HS-5 (cell line): ENCODE data around the gene CES2.
A peak's percentile ranks its signal among the peaks of the same experiment; 100 is the strongest.
"Not testable (repeated sequence)": the region's sequence is repeated elsewhere in the genome, so short reads cannot be mapped to it uniquely, and the experiment has no call there.

ENCODE experiments used
- DNase-seq: peaks from one replicate; pipeline ENCODE4 v3.0.0-alpha.2; 2012; ENCODE audit warnings: low read depth

CES2 gene

DNA sequence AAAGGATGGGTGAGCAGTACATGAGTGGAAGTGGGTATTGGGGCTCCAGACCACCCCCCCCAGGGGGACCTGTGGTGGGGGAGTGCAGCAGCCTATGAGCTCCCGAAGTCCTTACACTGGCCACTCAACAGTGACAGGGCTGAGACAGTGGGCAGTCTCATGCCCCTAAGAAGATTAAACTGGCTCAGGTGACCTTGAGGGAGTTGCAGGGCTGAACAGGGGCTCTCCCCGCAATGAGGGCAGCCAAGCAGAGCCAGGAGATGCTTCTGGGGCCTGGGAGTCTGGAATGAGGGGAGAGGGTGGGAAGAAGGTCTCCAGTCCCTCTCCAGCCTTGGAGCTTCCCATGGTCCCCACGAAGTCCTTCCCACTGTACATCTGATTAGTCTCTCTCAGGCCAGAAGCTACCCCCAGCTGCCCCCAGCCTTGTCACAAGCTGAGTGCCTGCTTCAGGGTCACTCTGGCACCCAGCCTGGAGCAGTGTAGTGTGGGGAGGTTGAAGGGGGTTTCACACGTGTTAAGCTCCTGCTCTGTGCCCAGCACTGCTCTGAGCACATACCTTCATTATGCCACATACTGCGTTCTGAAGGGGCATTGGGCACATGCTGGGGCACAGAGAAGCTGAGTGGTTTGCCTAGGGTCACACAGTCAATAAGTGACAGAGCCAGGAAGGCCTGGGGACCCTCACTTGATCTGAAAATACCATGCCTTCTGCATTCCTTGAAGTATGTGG lies 15.6 kb upstream of the CES2 start:
- DNase-seq, result no peak

DNA sequence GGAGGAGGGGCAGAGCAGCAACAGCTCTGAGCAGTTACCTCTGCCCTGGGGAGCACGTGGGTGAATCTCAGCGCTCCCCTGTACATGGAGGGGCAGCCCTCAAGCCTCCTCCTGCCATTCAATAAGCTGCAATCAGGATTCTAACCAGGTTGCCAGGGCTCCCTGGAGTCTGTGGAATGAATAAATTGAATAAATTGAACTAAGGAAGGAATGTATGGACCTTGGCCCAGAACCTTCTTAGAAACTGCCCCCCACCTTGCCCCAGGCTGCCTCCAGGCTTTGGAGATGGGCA lies 15.1 kb upstream of the CES2 start:
- DNase-seq, result no peak

DNA sequence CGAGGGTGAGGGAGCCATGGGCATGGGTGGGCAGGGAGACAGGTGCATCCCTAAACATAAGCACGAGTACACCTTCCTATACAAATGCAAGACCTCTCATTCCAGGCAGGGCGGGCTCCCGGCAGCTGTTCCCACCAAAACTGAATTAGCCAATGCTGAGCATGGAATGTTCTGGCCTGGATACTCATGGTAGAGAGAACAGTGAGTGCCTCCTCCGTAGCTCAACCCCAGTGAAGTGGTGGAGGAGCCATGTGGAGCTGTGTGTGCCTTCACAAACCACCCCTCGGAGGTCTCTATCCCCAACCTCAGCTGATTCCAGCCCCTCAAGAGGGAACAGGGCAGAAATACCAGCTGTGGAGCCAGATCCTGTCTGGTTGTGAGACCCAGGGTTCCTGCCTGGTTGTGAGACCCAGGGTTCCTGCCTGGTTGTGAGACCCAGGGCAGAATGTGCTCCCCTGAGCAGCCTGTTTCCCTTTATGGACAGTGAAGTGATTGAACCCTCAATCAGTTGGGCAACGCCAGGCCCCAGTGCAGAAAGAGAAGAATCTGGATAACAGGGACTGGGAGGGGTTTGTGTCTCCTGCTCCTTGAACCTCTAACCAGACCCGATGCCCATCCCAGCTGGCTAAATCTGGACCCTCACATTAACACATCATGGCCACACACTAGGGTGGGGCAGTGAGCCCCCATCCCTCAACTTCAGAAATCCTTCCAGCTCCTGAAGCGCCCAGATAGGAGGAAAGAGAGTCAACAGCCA lies 14.2 kb upstream of the CES2 start:
- no peak for DNase-seq

DNA sequence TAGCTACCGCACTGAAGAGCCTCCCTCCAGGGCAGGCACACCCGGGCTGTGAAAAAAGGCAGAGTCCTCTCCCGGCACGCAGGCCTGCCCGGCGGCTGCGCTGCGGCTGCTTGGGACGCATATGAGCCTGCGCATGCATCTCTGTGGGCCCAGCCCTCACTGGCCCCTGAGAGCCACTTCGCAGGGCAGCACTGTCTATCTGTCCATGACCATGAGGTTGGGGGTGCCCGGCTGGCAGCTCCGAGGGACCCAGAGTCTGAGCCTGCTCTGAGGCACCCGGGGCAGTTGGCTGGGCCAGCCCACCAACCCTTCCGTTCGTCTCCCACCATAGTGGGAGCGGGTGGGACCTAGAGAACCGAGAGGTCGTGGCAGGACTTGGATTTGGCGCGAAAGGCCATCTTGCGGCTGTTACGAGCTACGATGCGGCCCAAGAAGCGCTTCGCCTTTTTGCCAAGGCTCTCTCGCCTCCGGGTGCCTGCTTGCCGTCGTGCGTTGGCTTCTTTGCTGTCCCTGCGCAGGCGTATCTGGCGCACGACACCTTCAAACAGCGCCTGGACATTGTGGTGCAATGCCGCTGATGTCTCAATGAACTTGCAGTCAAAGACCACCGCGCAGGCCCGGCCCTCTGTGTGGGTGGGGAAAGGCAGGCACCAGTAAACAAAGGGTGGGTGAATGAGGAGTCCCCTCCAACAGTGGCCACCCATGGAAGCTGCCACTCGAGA lies 13.4 kb upstream of the CES2 start:
- DNase-seq, result no peak

DNA sequence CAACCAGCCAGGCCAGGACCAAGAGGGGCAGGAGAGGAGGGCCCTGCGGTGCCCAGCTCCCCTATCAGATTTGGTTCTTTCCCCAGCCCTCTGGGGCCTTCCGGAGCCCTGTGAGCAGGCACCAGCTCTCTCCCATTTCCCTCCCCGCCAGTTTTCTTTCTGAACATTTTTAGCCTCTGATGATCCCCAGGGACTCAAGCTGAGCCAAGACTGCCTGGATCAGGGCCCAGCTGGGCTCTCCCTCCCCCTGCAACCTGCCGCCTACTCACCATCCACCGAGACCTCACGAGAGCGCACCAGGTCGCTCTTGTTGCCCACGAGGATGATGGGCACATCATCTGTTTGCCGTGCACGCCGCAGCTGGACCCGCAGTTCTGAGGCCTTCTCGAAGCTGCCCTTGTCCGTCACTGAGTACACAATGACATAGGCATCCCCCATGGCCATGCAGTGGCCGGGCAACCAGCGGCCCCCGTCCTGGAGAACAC lies 12.0 kb upstream of the CES2 start:
- no peak for DNase-seq

DNA sequence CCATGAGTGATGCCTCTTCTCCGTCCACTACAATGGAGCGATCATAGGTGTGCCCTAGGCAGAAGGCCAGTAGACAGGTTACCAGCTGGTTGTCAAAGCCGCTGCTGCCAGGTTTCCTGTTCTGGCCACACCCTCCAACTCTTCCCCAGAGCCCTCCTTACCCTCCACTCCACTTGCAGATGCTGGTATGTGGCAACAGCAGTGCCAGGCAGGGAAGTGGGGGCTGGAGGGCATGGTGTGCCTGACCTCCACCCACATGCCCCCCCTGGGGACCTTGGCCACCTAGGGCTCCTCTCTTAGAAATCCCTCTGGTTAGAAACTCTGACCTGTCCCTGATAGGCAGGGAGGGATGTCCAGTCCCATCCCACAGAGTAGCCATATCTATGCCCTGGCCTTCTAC lies 11.4 kb upstream of the CES2 start:
- no peak for DNase-seq

DNA sequence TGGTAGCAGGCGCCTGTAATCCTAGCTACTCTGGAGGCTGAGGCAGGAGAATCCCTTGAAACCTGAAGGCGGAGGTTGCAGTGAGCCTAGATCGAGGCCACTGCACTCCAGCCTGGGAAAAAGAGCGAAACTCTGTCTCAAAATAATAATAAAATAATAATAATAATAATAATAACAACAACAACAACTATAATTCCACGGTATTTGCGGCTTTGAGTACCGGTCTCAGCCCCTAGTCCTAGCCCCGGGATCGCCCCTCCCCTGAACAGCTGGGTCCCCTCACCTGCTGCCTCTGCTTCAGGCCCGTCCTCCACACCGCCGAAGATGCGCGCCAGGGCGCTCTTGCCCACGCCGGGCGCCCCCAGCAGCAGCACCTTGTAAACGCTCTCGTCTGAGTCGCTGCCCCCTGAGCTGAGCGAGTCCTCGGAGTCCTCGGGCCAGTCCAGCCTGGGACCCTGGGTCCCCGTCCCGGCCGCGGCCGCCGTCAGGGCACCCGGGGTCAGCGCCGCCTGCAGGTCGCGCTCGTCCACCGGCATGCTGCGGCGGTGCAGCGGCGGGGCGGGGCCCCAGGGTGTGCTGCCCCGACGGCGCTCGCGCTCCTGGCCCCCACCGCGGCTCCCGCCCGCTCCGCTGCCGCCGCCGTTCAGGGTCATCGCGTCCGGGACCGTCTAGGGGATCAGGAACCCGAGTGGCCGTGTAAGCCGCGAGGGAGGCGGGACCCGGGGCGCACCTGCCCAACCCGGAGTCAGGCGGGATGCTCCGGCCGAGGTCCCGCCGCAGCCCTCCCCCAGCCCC lies 10.6 kb upstream of the CES2 start:
- DNase-seq, result no peak

DNA sequence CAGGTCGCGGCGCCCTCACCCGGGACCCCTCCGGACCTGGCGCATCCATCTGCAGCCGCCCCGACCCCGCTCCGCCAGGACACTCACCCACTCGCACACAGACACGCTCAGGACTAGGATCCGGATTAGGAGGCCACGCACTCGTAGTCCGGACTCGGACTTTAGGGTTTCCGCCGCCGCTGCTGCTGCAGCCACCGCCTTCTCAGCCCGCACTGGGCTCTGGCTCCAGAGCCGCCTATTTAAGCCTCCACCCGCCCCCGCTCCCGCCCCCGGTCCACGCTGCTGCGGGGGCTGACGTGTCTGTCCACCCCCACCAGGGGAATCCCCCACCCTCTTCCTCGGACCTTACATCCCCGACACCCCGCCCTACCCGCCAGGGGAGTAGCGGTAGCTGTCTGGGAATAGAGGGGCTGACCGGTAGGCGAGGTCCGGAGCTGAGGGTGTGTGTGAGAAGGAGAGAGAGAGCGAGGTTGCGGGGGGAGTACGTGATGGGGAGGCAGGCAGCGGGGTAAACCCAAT lies 9.9 kb upstream of the CES2 start, which contains the start of gene RRAD:
Gene RRAD (minus strand): TSS at position 214 of the 519 bp plus-strand sequence. CDS start 356 bp downstream, outside the sequence.
- DNase-seq, result no peak

DNA sequence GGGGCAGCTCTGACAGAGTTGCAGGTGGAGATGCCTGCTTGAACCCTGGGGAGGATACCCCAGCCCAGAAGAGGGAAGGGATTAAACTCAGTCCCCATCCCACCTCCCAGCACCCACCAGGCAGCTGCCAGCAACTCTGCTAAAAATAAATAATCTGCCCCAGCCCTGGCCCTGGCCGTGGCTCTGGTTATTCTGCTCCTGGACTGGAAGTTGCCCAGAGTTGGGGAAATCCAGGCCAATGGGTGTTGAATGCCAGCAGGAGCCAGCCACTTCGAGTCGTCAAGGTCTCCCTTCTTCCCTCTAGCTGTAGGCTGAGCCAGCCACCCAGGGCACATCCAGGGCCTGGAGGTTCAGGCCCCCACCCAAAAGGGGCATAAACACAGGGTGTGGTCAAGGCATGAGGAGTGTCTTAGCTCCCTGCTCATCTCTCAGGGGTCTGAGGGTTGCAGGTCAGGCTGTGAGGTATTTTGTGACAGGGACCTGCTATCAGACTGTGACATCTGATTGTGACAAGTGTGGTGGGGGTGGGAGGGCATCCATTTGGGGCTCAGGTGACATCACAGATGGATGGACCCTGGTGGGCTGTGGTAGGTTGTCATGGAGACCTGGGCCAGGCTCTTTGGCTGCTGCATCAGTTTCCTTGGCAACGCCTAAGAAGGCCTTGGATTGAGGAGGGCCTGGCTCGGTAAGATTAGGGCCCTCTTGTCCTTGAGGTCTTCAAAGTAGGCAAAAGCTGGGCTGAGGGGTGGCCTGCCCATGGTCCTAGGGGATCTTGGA lies 9.0 kb upstream of the CES2 start:
- DNase-seq, result no peak

DNA sequence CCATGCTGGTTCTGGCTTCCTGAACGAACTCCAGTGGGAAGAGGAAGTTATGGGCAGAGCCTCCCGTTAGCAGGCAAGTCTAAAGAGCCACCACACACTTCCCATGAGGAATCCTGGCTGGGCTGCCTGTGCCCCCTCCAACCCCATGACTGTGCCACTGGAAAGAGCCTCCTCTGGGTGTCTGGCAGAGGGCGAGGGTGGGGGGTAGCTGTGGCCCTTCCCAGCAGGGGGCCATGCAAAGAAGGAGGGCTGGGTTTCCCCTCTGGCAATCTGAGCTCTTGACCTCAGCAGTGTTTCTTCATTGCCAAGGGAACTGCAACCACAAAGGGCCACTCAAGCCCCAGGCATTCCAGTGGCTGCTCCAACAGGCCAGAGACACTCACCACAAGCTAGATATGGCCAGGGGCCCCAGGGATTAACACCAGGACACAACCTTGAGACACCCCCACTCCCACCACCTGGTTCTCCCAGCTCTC lies 8.3 kb upstream of the CES2 start:
- peak; percentile 75 for DNase-seq

DNA sequence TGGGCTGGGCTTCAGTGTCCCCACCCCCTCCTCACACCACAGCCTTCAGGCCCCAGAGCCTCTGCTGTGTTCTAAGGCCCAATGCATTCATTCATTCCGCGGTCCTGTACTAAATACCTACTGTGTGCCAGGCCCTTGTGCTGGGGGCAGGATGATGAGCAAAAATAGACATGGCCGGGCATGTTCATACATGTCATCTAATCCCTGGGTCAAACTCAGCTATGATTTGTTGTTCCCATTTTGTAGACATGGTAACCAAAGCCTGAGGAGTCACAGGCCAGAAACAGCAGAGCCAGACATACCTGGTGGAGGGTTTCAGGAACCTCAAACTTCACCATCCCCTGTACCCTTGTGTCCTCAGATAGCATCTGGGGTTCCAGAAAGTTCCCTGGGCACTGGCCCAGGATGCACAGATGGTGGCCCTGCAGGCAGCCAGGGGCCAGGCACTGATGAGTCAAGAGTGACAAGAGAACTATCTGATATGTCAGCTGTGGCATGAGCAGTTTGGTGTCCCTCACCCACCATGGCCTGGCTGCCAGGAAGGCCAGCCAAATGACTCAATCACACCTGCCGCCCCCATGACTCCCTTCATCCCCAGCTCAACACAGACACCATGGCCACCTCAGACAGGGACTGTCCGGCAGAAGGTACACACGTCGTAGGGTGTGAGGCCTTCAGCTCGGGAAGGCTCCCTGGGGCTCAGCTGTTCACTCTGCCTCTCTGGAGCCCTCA lies 7.2 kb upstream of the CES2 start:
- peak; percentile 31 for DNase-seq

DNA sequence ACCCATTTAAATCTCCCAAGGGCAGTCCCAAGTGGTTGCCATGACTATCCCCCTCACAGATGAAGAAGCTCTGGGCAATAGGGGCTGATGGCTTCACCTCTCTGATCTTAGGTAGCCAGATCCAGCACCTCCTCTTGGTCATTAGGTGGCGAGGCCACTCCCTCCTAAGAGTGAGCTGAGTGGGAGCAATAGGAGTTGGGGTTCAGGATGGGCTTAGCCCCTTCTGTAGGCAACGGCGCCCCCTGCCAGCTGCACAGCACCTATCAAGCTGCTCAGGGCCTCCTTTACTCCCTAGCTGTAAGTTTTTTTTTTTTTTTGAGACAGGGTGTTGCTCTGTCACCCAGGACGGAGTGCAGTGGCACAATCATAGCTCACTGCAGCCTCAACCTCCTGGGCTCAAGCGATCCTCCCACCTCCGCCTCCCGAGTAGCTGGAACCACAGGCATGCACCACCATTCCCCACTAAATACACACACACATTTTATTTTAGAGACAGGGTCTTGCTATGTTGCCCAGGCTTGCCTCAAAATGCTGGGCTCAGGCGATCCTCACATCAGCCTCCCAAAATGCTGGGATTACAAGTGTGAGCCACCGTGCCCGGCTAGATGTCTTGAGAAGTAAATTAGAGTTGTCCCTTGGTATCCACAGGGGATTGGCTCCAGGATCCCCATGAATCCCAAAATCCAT lies 6.5 kb upstream of the CES2 start:
- DNase-seq, result no peak

DNA sequence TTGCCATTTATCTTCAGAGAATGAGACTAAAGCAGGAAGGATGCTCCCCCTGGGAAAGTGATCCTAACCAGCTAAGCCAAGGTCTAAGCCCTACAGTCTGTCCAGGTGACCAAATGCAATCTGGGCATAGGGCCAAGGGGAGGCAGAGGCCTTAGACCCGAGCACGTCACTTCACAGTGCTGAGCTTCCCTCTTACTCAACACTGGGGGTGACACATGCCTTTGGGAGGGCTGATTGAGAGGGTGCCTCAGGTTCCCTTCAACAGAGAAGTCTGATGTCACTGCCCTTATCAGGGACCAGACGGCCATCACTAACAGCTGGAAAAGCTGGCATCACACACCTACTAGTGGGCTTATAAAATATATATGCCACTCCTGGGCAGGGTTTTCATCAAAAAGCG lies 5.1 kb upstream of the CES2 start:
- peak; percentile 74 for DNase-seq

DNA sequence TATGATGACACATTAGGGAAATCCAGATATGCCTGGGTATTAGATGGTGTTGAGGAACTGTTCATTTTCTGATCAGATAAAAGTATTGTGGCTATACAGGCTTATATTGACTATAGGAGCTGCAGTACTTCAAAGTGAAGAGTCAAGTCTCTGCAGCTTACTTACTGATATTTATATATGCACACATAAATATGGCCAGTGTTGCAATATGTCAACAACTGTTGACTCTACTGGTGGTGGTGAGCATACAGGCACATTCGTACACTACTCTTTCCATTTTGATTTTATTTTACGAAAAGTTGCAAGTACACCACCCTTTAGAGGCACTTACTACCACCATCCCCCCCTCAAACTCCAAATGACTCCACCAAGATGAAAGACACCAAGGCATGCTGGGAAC lies 3.7 kb upstream of the CES2 start:
- no peak for DNase-seq

DNA sequence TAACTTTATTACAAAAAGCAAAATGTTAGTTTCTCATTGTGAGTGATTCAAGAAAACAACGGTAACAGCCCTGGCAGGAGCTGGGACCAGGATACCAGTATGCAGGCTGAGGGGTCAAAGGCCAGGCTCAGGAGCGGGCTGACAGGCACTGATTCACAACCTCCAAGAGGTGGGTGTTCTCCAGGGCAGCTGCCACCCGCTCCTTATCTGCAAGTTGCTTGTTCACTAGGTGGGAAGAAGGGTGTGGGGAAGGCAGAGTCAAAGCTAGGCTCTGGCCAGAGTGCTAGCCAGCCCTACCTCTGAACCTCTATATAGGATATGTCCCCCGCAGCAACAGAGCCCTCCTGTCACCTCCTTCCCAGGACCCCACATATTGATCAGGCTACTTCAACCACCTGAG lies 3.2 kb upstream of the CES2 start:
- DNase-seq, result no peak

DNA sequence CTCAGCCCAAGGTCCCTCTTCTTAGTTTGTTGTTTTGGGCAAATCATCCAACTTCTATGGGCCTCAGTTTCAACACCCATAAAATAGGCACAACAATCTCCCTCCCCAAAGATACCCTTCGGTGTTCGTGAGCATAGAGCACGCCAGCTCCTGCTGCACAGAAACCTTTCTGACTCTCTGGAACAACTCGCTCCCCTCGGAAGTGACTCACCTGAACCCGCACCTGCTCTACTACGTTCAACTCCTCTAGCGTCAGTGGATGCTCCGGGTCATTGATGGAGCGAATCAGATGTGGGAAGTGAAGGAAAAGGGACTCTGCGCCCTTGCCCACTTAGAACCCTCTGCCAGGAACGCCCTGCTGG lies 1.6 kb upstream of the CES2 start:
- DNase-seq, result no peak

DNA sequence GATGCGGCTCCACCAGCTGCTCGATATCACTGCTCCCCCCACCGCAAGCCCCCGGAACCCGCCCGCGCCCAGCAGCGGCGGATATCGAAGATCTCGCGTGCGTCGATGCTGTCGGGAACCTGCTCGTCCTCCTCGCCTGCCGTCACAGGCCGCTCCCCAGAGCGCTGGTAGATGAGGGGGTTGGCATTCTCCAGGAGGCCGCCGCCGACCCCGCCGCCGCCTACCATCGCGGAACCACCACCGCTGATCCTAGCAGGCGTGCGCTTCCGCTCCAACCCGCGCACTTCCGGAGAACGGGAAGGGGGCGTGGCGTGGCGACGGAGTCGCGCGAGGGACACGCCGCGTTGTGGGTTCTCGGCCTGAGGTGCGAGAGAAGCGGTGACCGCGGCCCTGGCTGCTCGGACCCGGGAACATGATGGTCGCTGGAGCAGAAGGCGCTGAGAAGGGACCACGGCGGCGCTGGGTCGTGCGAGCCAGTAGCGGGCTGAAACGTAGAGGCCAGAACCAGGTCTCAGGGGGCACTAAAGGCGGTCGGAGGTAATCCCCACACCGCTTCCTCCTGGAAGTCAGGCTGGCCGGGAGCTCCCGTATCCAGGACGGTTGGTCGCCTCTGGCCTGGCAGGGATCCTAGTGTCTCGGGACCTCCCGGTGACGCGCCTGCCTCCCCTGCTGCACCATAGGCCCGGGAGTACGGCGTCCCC lies 1.0 kb upstream of the CES2 start, which contains the start of gene CIAO2B:
Gene CIAO2B (minus strand): TSS at position 265 of the 701 bp plus-strand sequence. CDS start 38 bp downstream, at position 227.
- DNase-seq, result peak; percentile 25

DNA sequence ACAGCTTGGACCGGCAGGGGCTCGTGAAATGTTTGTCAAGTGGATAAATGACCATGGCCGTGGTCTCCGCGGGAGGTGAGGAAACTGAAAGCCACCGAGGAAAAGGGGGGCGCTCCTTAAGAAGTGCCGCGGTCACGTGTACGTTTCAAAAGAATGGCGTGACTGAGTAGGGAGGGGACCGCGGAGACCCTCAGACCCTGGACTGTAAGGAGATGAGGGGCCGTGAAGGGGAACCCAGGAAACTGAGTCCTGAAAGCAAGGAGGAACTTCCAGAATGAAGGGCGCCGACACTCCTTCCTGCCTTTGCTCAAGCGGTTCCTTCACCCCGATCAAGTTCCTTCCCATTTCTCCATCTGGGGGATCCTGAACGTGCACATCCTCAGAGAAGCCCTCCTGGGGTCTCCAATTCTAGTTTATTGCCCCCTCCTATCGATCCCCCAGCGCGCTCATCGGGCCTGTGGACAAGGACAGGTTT lies 440 bp upstream of the CES2 start:
- DNase-seq, result not testable (repeated sequence)

DNA sequence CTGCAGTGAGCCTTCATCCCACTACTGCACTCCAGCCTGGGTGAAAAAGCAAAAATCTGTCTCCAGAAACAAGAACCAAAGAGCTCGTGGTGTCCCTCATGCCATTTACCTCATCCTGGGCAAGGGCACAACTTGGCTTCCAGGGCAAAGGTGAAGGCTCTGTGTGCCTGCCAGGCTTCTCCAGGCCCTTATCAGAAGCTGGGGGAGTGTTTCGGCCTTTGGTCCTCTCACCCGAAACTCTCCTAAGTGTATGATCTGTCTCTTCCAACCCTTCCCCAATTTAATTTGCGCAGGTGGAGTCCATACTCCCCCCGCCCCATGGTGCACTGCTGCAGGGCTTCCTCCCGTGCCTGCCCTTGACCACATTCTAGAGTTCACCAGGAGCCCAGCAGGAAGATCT lies 1.1 kb downstream of the CES2 start:
- no peak for DNase-seq
